ENCODE results near the gene C3orf33. TPM values are rescaled to one million over a fixed set of nuclear protein-coding genes. Genes with fewer than 3 reads are reported as not detected.

Gene C3orf33
- total and polyA plus RNA-seq, 9 of the 15 experiments (the other 6 are each of a cell fraction or from before 2014, with no cell fraction given): 4.1 to 10.2 (median 6.0) TPM

DNA sequence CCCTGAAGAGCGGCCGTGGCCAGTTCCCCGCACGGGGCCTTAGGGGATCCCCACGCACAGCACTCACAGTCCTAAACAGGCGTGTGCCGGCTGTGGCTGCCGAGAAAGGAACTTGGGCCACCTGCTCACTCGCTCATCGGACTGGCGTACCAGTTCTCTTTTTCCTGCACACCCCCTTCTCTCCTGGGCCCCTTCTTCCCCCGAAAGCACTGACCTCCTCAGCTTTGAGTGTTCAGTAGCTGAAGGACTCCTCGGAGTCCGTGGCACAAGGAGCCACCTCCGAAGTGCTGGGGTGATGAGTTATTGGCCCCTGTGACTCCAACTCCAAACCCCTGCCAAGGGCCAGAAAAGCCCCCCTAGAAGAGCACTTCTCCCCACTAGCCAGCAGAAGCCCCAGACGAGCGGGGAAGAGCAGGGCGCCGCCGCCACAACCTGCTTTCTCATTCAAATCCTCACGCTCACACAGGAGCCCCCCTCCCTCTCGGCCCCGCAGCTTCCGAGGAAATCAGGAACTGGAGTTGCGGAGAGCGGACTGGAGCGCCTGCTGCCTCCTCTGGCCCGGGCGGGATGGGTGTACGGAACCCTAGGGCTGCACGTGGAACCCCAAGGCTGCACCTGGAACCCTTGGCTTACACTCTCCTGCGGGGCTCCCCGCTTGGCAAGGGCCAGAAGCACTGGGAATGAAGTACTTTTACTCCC is 61.3 kb downstream of the C3orf33 start, which contains the start of gene PLCH1 (continued):
- TF ChIP-seq CHD7 (IDR thresholded peaks at IDR 0.05; ENCODE audit: low read depth, low read length) (no peak), POLR3A (IDR thresholded peaks at IDR 0.05; ENCODE audit: borderline replicate concordance, extremely low read depth, insufficient read depth, insufficient read length) (no peak), TCF7L2 (IDR thresholded peaks at IDR 0.05; ENCODE audit: low read depth, low read length) (no peak), ZNF174 (CRISPR knock-in tag; IDR thresholded peaks at IDR 0.05) (no peak), NFIX (CRISPR knock-in tag; IDR thresholded peaks at IDR 0.05; ENCODE audit: low read depth) (no peak), STAT5B (CRISPR knock-in tag; IDR thresholded peaks at IDR 0.05) (no peak), ZBTB2 (IDR thresholded peaks at IDR 0.05) (no peak), MTA3 (IDR thresholded peaks at IDR 0.05; ENCODE audit: borderline replicate concordance) (no peak), ZNF311 (CRISPR knock-in tag; IDR thresholded peaks at IDR 0.05) (no peak), FOXK1 (CRISPR knock-in tag; IDR thresholded peaks at IDR 0.05; ENCODE audit: borderline replicate concordance) (no peak), ZNF740 (CRISPR knock-in tag; IDR thresholded peaks at IDR 0.05) (no peak), ZNF740 (tag; IDR thresholded peaks at IDR 0.05) (no peak), ZNF511 (CRISPR knock-in tag; IDR thresholded peaks at IDR 0.05) (no peak)
